Subcutaneous abdominal adipose tissue (tissue), 5 donors: ENCODE results near the gene ALDH1A2.

ENCODE experiments used
- H3K27ac ChIP-seq: one replicate; pipeline ENCODE4 v1.7.0; 2013; ENCODE audit warnings: low read depth, mild to moderate bottlenecking, inconsistent platforms, low read length, moderate library complexity
- H3K27me3 ChIP-seq, 5 donors: one replicate each; pipeline ENCODE4 v1.7.0; 2013; ENCODE audit warnings: low read length in 5 of 5, inconsistent platforms in 1 of 5; ENCODE audit not compliant: control insufficient read depth in 5 of 5, insufficient read depth in 4 of 5
- H3K36me3 ChIP-seq, 5 donors: one replicate each; pipeline ENCODE4 v1.7.0; 2013; ENCODE audit warnings: low read length in 5 of 5; ENCODE audit not compliant: control insufficient read depth in 5 of 5, insufficient read depth in 5 of 5
- H3K4me1 ChIP-seq, 5 donors: one replicate each; pipeline ENCODE4 v1.7.0; 2013; ENCODE audit warnings: low read length in 5 of 5, mild to moderate bottlenecking in 3 of 5, moderate library complexity in 1 of 5; ENCODE audit not compliant: control insufficient read depth in 5 of 5, insufficient read depth in 5 of 5
- H3K4me3 ChIP-seq, 5 donors: one replicate each; pipeline ENCODE4 v1.7.0; 2013; ENCODE audit warnings: low read length in 5 of 5, low read depth in 1 of 5
- H3K9ac ChIP-seq, 5 donors: one replicate each; pipeline ENCODE4 v1.7.0; 2013; ENCODE audit warnings: low read length in 5 of 5, mild to moderate bottlenecking in 4 of 5, moderate library complexity in 3 of 5
- H3K9me3 ChIP-seq, 5 donors: one replicate each; pipeline ENCODE4 v1.7.0; 2013; ENCODE audit warnings: low read length in 5 of 5; ENCODE audit not compliant: control insufficient read depth in 5 of 5
- donor health status: healthy.
- donor health status: healthy.
- donor health status: healthy.
- donor health status: healthy.
- donor health status: healthy.

ALDH1A2 gene

GRCh38 chr15:57919754-57920153 is 145.8 kb downstream of the ALDH1A2 start:
- Histone ChIP-seq H3K4me1 (peaks cover 22 to 60% (median 45%) of the 10 kb centered on the region in 5 donors), H3K27ac (no peak overlapping the region), H3K27me3 (peaks cover 0 to 28% (median 12%) of the 10 kb centered on the region in 5 donors), H3K9ac (no peak overlapping the region), H3K36me3 (no peaks in the 10 kb centered on the region), H3K9me3 (no peaks in the 10 kb centered on the region), H3K4me3 (no peak overlapping the region)

DNA sequence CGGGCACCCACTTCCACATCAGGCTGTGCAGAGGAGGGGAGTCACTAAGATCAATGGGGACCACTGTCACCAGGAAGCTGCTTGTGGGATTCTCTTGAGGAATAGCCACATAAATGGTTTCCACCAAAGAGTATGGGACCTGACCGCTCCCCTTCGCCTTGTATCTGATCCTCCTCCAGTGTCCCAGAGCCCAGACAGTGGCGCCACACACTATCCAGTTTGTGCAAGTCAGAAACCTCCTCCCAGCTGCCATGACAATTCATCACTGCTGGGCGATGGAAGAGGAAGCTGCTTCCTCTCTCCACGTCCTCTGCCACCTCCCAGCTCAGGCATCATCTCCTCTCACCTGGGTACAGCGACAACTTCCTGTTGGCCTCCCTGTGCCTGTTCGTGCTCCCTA is 147.5 kb downstream of the ALDH1A2 start:
- no peaks in the 10 kb centered on the region for H3K9me3 ChIP-seq
- no peaks in the 10 kb centered on the region for H3K36me3 ChIP-seq
- H3K27me3 ChIP-seq: peaks cover 0 to 28% (median 15%) of the 10 kb centered on the region in 5 donors
- H3K27ac ChIP-seq: no peak overlapping the region
- H3K4me1 ChIP-seq: peaks cover 18 to 55% (median 32%) of the 10 kb centered on the region in 5 donors
- no peak overlapping the region for H3K4me3 ChIP-seq
- no peak overlapping the region for H3K9ac ChIP-seq

GRCh38 chr15:57916695-57917094 is 148.8 kb downstream of the ALDH1A2 start:
- Histone ChIP-seq H3K9me3 (no peaks in the 10 kb centered on the region), H3K36me3 (no peaks in the 10 kb centered on the region), H3K27me3 (peaks cover 0 to 27% (median 15%) of the 10 kb centered on the region in 5 donors), H3K4me1 (peaks cover 5 to 42% (median 21%) of the 10 kb centered on the region in 5 donors), H3K9ac (no peak overlapping the region), H3K4me3 (no peak overlapping the region), H3K27ac (no peak overlapping the region)

DNA sequence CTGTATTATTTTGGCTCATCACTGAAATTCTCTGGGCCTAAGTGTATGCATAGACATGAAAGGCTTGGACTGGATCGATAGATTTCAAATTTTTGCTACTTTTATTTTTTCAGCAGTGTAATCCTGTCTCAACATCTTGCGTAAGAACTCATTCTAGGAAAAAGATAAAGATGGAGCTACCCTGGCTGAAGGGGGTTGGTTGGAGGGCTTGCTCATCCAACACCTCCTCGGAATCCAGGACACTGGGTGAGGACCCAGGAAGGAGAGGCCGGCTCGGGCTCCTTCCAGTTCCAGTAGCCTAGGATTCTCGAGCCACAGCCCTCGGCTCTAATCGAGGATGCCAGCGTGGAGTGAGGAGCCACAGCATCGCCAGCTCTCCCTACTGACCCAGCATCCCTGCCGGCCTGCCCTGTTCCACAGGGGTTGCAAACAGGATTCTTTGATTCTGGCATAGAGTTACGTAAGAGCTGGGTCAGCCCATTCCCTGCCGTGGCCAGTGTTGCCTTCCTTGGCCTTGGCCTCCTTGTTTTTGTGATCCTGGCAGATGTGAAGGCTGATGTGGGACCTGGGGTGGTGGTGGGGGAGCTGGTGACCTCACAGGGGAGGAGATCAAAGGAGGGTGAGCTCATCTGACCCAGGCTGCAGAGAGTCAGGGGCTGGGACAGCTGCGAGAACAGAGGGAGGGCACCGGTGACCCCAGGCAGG is 149.5 kb downstream of the ALDH1A2 start:
- H3K27ac ChIP-seq: no peak overlapping the region
- H3K9ac ChIP-seq: no peak overlapping the region
- H3K4me1 ChIP-seq: peaks cover 2 to 35% (median 19%) of the 10 kb centered on the region in 5 donors
- no peaks in the 10 kb centered on the region for H3K36me3 ChIP-seq
- H3K27me3 ChIP-seq: peaks cover 0 to 26% (median 13%) of the 10 kb centered on the region in 5 donors
- H3K4me3 ChIP-seq: no peak overlapping the region
- no peaks in the 10 kb centered on the region for H3K9me3 ChIP-seq

GRCh38 chr15:57914350-57915055 is 151.0 kb downstream of the ALDH1A2 start:
- no peak overlapping the region for H3K9ac ChIP-seq
- H3K27ac ChIP-seq: no peak overlapping the region
- H3K9me3 ChIP-seq: peaks cover 0 to 5% (median 0%) of the 10 kb centered on the region in 5 donors
- H3K27me3 ChIP-seq: peaks cover 2 to 17% (median 10%) of the 10 kb centered on the region in 5 donors
- no peak overlapping the region for H3K4me3 ChIP-seq
- H3K36me3 ChIP-seq: no peaks in the 10 kb centered on the region
- peaks cover 2 to 20% (median 6%) of the 10 kb centered on the region in 5 donors for H3K4me1 ChIP-seq

DNA sequence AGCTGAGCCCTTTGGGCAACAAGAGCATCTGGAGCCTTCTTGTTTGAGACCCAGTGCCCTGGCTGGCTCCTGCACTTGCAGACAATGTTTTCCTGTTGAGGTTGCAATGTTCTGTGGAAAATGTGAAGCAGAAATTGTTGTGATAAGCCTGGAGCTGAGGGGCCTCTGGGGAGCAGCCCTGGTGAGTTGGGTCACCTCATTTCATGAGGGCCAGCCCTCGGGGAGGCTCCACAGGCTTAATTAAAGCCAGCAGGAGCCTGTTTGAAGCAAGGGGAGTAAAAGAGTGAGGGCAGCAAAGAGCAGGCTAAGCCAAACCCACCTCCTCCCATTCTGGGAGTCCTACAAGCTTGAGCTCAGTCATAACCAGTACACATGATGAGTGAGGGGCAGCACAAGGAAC is 154.3 kb downstream of the ALDH1A2 start:
- peaks cover 2 to 17% (median 6%) of the 10 kb centered on the region in 5 donors for H3K4me1 ChIP-seq
- peaks cover 0 to 5% (median 0%) of the 10 kb centered on the region in 5 donors for H3K9me3 ChIP-seq
- no peak overlapping the region for H3K27ac ChIP-seq
- peaks cover 0 to 7% (median 4%) of the 10 kb centered on the region in 5 donors for H3K27me3 ChIP-seq
- H3K4me3 ChIP-seq: no peak overlapping the region
- no peak overlapping the region for H3K9ac ChIP-seq
- no peaks in the 10 kb centered on the region for H3K36me3 ChIP-seq

GRCh38 chr15:57910672-57911071 is 154.8 kb downstream of the ALDH1A2 start:
- Histone ChIP-seq H3K27ac (no peak overlapping the region), H3K36me3 (no peaks in the 10 kb centered on the region)

GRCh38 chr15:57909388-57909787 is 156.1 kb downstream of the ALDH1A2 start:
- no peak overlapping the region for H3K9ac ChIP-seq
- H3K9me3 ChIP-seq: peaks cover 0 to 5% (median 0%) of the 10 kb centered on the region in 5 donors
- H3K4me3 ChIP-seq: no peak overlapping the region
- H3K36me3 ChIP-seq: no peaks in the 10 kb centered on the region
- peaks cover 0 to 9% (median 1%) of the 10 kb centered on the region in 5 donors for H3K4me1 ChIP-seq
- no peak overlapping the region for H3K27ac ChIP-seq
- peaks cover 0 to 7% (median 4%) of the 10 kb centered on the region in 5 donors for H3K27me3 ChIP-seq

More at GRCh38 chr15:57910672-57911071, 154.8 kb downstream of the ALDH1A2 start:
- Histone ChIP-seq H3K9ac (no peak overlapping the region), H3K27me3 (peaks cover 0 to 7% (median 4%) of the 10 kb centered on the region in 5 donors), H3K4me3 (no peak overlapping the region), H3K9me3 (peaks cover 0 to 5% (median 0%) of the 10 kb centered on the region in 5 donors), H3K4me1 (peaks cover 2 to 17% (median 6%) of the 10 kb centered on the region in 5 donors)

GRCh38 chr15:57903626-57904025 is 161.9 kb downstream of the ALDH1A2 start:
- Histone ChIP-seq H3K27me3 (peaks cover 0 to 7% (median 0%) of the 10 kb centered on the region in 5 donors), H3K27ac (no peak overlapping the region)

More at GRCh38 chr15:57903626-57904025, 161.9 kb downstream of the ALDH1A2 start:
- Histone ChIP-seq H3K36me3 (no peaks in the 10 kb centered on the region), H3K9ac (no peak overlapping the region), H3K4me1 (no peaks in the 10 kb centered on the region), H3K4me3 (no peak overlapping the region), H3K9me3 (no peaks in the 10 kb centered on the region)
